Activated B cell treated with CpG ODN at 0.5 μM for 24 hours (primary cell): ENCODE data around the gene KRTAP9-3. TPM values are rescaled to one million over a fixed set of nuclear protein-coding genes. Genes with fewer than 3 reads are reported as not detected.
"Not testable (repeated sequence)": the region's sequence is repeated elsewhere in the genome, so short reads cannot be mapped to it uniquely, and the experiment has no call there.

Experiments
- ATAC-seq: fragments of 200-7000 bp; cut with Tn5 transposase; one replicate; pipeline ENCODE4 v1.10.0; 2021; ENCODE audit warnings: low read depth, mild to moderate bottlenecking, moderate library complexity
- CTCF ChIA-PET: fragments of 350-600 bp; sonication (Branson Sonifier 250); formaldehyde crosslinking; loops from one replicate; lab custom pipeline; 2021; ENCODE audit warnings: antibody characterized with exemption; lab: Charles Lee
- POLR2A ChIA-PET: fragments of 350-600 bp; sonication (Branson Sonifier 250); formaldehyde crosslinking; loops from one replicate; lab custom pipeline; 2021; ENCODE audit warnings: antibody characterized with exemption; lab: Charles Lee
- DNase-seq: peaks from one replicate; pipeline ENCODE4 v3.0.0; 2022
- H3K27ac Mint-ChIP-seq: one replicate; pipeline ENCODE4 v1.8.0; 2020; ENCODE audit warnings: mixed read lengths
- H3K27me3 Mint-ChIP-seq: one replicate; pipeline ENCODE4 v1.8.0; 2021; ENCODE audit warnings: mixed read lengths
- H3K36me3 Mint-ChIP-seq: one replicate; pipeline ENCODE4 v1.8.0; 2021; ENCODE audit warnings: low read depth, mixed read lengths
- H3K4me1 Mint-ChIP-seq: one replicate; pipeline ENCODE4 v1.8.0; 2021; ENCODE audit warnings: mixed read lengths
- H3K4me3 Mint-ChIP-seq: one replicate; pipeline ENCODE4 v1.8.0; 2020; ENCODE audit warnings: mild to moderate bottlenecking, mixed read lengths
- H3K9me3 Mint-ChIP-seq: one replicate; pipeline ENCODE4 v1.8.0; 2020; ENCODE audit warnings: mixed read lengths
- CTCF ChIP-seq: fragments of 200-600 bp; IDR thresholded peaks from one replicate; pipeline ENCODE4 v1.8.0; 2022; ENCODE audit warnings: antibody characterized with exemption, mild to moderate bottlenecking
- intact Hi-C: fragments of 100-400 bp; cut with micrococcal nuclease; formaldehyde crosslinking; loops from one replicate; pipeline ENCODE4 v1.15.1; 2024
- total RNA-seq: library from RNA; stranded (reverse); gene quantifications from 2 replicates; pipeline ENCODE4 v1.2.3, GENCODE V29; 2022

Gene KRTAP9-3
- not detected in 2 replicates for total RNA-seq

GRCh38 chr17:41232399-41233105, at the start of gene KRTAP9-3:
KRTAP9-3 (plus strand) TSS chr17:41232449; CDS start chr17:41232502, 53 bp downstream.
- DNase-seq, POLR2A ChIA-PET, ATAC-seq, H3K27ac Mint-ChIP-seq, CTCF ChIA-PET, intact Hi-C loops, H3K4me3 Mint-ChIP-seq, H3K36me3 Mint-ChIP-seq, H3K4me1 Mint-ChIP-seq, H3K9me3 Mint-ChIP-seq: not testable (repeated sequence)
- H3K27me3 Mint-ChIP-seq: peaks cover 27% of the 10 kb centered on the region

- ATAC-seq (no peak), DNase-seq (no peak)
- no peaks in the 10 kb centered on the region for H3K9me3 Mint-ChIP-seq
- H3K4me3 Mint-ChIP-seq: no peak within 1 kb of the TSS
- H3K4me1 Mint-ChIP-seq: no peaks in the 10 kb centered on the region
- TF ChIP-seq CTCF: no peak
- peaks cover 13% of the 10 kb centered on the region for H3K27me3 Mint-ChIP-seq
- ChIA-PET CTCF (no interaction called here), POLR2A (no interaction called here)
- no peak within 1 kb of the TSS for H3K27ac Mint-ChIP-seq
- intact Hi-C loops: no loop called here
- no peaks in the 10 kb centered on the region for H3K36me3 Mint-ChIP-seq
These were observed 47.7 kb upstream of the KRTAP9-3 start, which contains the start of gene KRTAP4-1 for GRCh38 chr17:41184480-41184961. KRTAP4-1 (minus strand) TSS chr17:41184911; CDS start chr17:41184854, 57 bp downstream.

- Mint-ChIP-seq H3K27ac (no peak overlapping the region), H3K4me3 (no peak overlapping the region), H3K9me3 (no peaks in the 10 kb centered on the region), H3K36me3 (no peaks in the 10 kb centered on the region), H3K27me3 (peaks cover 15% of the 10 kb centered on the region), H3K4me1 (no peaks in the 10 kb centered on the region)
- ChIA-PET POLR2A (no interaction called here), CTCF (no interaction called here)
- no peak for ATAC-seq
- intact Hi-C loops: no loop called here
- no peak for DNase-seq
- no peak for TF ChIP-seq CTCF
These were observed 47.2 kb upstream of the KRTAP9-3 start for GRCh38 chr17:41185001-41185400.

GRCh38 chr17:41186872-41187271, 45.4 kb upstream of the KRTAP9-3 start:
- peaks cover 22% of the 10 kb centered on the region for H3K27me3 Mint-ChIP-seq

GRCh38 chr17:41189837-41190318, 42.4 kb upstream of the KRTAP9-3 start, which contains the start of gene KRTAP9-1:
KRTAP9-1 (plus strand) TSS chr17:41189887; CDS start chr17:41189887, 0 bp downstream.
- ATAC-seq, CTCF ChIA-PET, intact Hi-C loops, H3K27ac Mint-ChIP-seq, DNase-seq, H3K4me3 Mint-ChIP-seq, POLR2A ChIA-PET, H3K4me1 Mint-ChIP-seq, H3K9me3 Mint-ChIP-seq, H3K36me3 Mint-ChIP-seq: not testable (repeated sequence)
- H3K27me3 Mint-ChIP-seq: peaks cover 27% of the 10 kb centered on the region

More at GRCh38 chr17:41186872-41187271, 45.4 kb upstream of the KRTAP9-3 start:
- ATAC-seq (no peak), DNase-seq (no peak)
- H3K4me1 Mint-ChIP-seq: no peaks in the 10 kb centered on the region
- intact Hi-C loops: no loop called here
- POLR2A ChIA-PET: interaction anchor here (1.6 kb wide), 1 partner anchor 11 kb away, joined by 4 read pairs; no protein-coding TSS in a partner anchor
- CTCF ChIA-PET: no interaction called here
- no peak overlapping the region for H3K27ac Mint-ChIP-seq
- TF ChIP-seq CTCF: no peak
- H3K4me3 Mint-ChIP-seq: no peak overlapping the region
- H3K9me3 Mint-ChIP-seq: no peaks in the 10 kb centered on the region
- H3K36me3 Mint-ChIP-seq: no peaks in the 10 kb centered on the region

GRCh38 chr17:41190328-41190727, 41.9 kb upstream of the KRTAP9-3 start:
- intact Hi-C loops: no loop called here
- H3K9me3 Mint-ChIP-seq: no peaks in the 10 kb centered on the region
- CTCF ChIA-PET: no interaction called here
- H3K27me3 Mint-ChIP-seq: peaks cover 24% of the 10 kb centered on the region
- POLR2A ChIA-PET: no interaction called here
- no peak overlapping the region for H3K4me3 Mint-ChIP-seq
- no peaks in the 10 kb centered on the region for H3K4me1 Mint-ChIP-seq
- H3K27ac Mint-ChIP-seq: no peak overlapping the region
- H3K36me3 Mint-ChIP-seq: no peaks in the 10 kb centered on the region
- no peak for TF ChIP-seq CTCF
- DNase-seq: no peak
- ATAC-seq: no peak
